Neural progenitor cell (in vitro differentiated cells): ENCODE measurements around the gene NME1.
"Not testable (repeated sequence)": the region's sequence is repeated elsewhere in the genome, so short reads cannot be mapped to it uniquely, and the experiment has no call there.

Source experiments
- CTCF ChIP-seq: fragments of 200-600 bp; sonication (generic); IDR thresholded peaks from 2 replicates; pipeline ENCODE4 v1.5.1; 2017; ENCODE audit warnings: antibody characterized with exemption, mild to moderate bottlenecking
- EZH2 ChIP-seq: fragments of 200-600 bp; sonication (generic); IDR thresholded peaks from 2 replicates; pipeline ENCODE4 v1.6.1; 2017; ENCODE audit warnings: antibody characterized with exemption, mild to moderate bottlenecking, moderate library complexity

GRCh38 chr17:51172030-51172429 is 18.7 kb downstream of the NME1 start:
- TF ChIP-seq EZH2, CTCF: not testable (repeated sequence)
